Stomach smooth muscle (tissue), 2 donors: ENCODE results near the gene ZBTB44.
"Not testable (repeated sequence)": the region's sequence is repeated elsewhere in the genome, so short reads cannot be mapped to it uniquely, and the experiment has no call there.

Experiments used
- H3K27ac ChIP-seq: one replicate; pipeline ENCODE4 v1.7.0; 2013; ENCODE audit warnings: mild to moderate bottlenecking, low read length, inconsistent platforms
- H3K27me3 ChIP-seq, 2 donors: one replicate each; pipeline ENCODE4 v1.7.0; 2013; ENCODE audit warnings: low read length in 2 of 2; ENCODE audit not compliant: insufficient read depth in 2 of 2, control insufficient read depth in 1 of 2
- H3K36me3 ChIP-seq, 2 donors: one replicate each; pipeline ENCODE4 v1.7.0; 2013; ENCODE audit warnings: low read length in 2 of 2; ENCODE audit not compliant: control insufficient read depth in 2 of 2, insufficient read depth in 2 of 2
- H3K4me1 ChIP-seq: one replicate; pipeline ENCODE4 v1.7.0; 2013; ENCODE audit warnings: low read length; ENCODE audit not compliant: control insufficient read depth, insufficient read depth
- H3K4me3 ChIP-seq, 2 donors: one replicate each; pipeline ENCODE4 v1.7.0; 2013; ENCODE audit warnings: low read length in 2 of 2
- H3K9ac ChIP-seq, 2 donors: one replicate each; pipeline ENCODE4 v1.7.0; 2013; ENCODE audit warnings: low read length in 2 of 2, mild to moderate bottlenecking in 1 of 2
- H3K9me3 ChIP-seq, 2 donors: one replicate each; pipeline ENCODE4 v1.7.0; 2013; ENCODE audit warnings: low read length in 2 of 2; ENCODE audit not compliant: control insufficient read depth in 2 of 2
- donor health status: healthy.
- donor health status: Pancreatic carcinoma.

The ZBTB44 gene

GRCh38 chr11:130249371-130249770, 65.3 kb downstream of the ZBTB44 start:
- H3K36me3 ChIP-seq, result peaks cover 0 to 2% of the 10 kb centered on the region in 2 donors
- no peak overlapping the region for H3K4me3 ChIP-seq
- H3K9ac ChIP-seq, result no peak overlapping the region
- no peaks in the 10 kb centered on the region for H3K4me1 ChIP-seq
- H3K27me3 ChIP-seq, result no peaks in the 10 kb centered on the region
- no peaks in the 10 kb centered on the region for H3K9me3 ChIP-seq
- no peak overlapping the region for H3K27ac ChIP-seq

- Histone ChIP-seq H3K27ac (no peak overlapping the region), H3K9me3 (no peaks in the 10 kb centered on the region), H3K27me3 (no peaks in the 10 kb centered on the region), H3K36me3 (peaks cover 0 to 2% of the 10 kb centered on the region in 2 donors), H3K4me1 (no peaks in the 10 kb centered on the region), H3K4me3 (no peak overlapping the region), H3K9ac (no peak overlapping the region)
These were observed 67.4 kb downstream of the ZBTB44 start for GRCh38 chr11:130247319-130247718.

- H3K36me3 ChIP-seq, result peaks cover 0 to 2% of the 10 kb centered on the region in 2 donors
- H3K27me3 ChIP-seq, result no peaks in the 10 kb centered on the region
- H3K27ac ChIP-seq, result no peak overlapping the region
- H3K9me3 ChIP-seq, result no peaks in the 10 kb centered on the region
- no peak overlapping the region for H3K9ac ChIP-seq
- no peak overlapping the region for H3K4me3 ChIP-seq
- H3K4me1 ChIP-seq, result no peaks in the 10 kb centered on the region
These were observed 68.0 kb downstream of the ZBTB44 start for GRCh38 chr11:130246738-130247137.

GRCh38 chr11:130246270-130246669, 68.4 kb downstream of the ZBTB44 start:
- no peak overlapping the region for H3K27ac ChIP-seq

GRCh38 chr11:130245375-130245774, 69.3 kb downstream of the ZBTB44 start:
- H3K27me3 ChIP-seq, H3K4me1 ChIP-seq, H3K9me3 ChIP-seq, H3K27ac ChIP-seq, H3K4me3 ChIP-seq, H3K9ac ChIP-seq, H3K36me3 ChIP-seq: not testable (repeated sequence)

More at GRCh38 chr11:130246270-130246669, 68.4 kb downstream of the ZBTB44 start:
- H3K4me3 ChIP-seq, result no peak overlapping the region
- H3K9me3 ChIP-seq, result no peaks in the 10 kb centered on the region
- H3K36me3 ChIP-seq, result peaks cover 0 to 2% of the 10 kb centered on the region in 2 donors
- H3K4me1 ChIP-seq, result no peaks in the 10 kb centered on the region
- no peaks in the 10 kb centered on the region for H3K27me3 ChIP-seq
- no peak overlapping the region for H3K9ac ChIP-seq

GRCh38 chr11:130244848-130245247, 69.9 kb downstream of the ZBTB44 start:
- H3K27ac ChIP-seq, result no peak overlapping the region
- no peaks in the 10 kb centered on the region for H3K27me3 ChIP-seq
- H3K36me3 ChIP-seq, result peaks cover 0 to 2% of the 10 kb centered on the region in 2 donors
- H3K9me3 ChIP-seq, result no peaks in the 10 kb centered on the region
- H3K4me3 ChIP-seq, result no peak overlapping the region
- no peak overlapping the region for H3K9ac ChIP-seq
- H3K4me1 ChIP-seq, result no peaks in the 10 kb centered on the region

GRCh38 chr11:130243816-130244215, 70.9 kb downstream of the ZBTB44 start:
- Histone ChIP-seq H3K27ac (no peak overlapping the region), H3K9me3 (no peaks in the 10 kb centered on the region), H3K4me1 (no peaks in the 10 kb centered on the region), H3K4me3 (no peak overlapping the region), H3K36me3 (peaks cover 0 to 6% of the 10 kb centered on the region in 2 donors), H3K9ac (no peak overlapping the region), H3K27me3 (no peaks in the 10 kb centered on the region)

- Histone ChIP-seq H3K9ac (no peak overlapping the region), H3K9me3 (no peaks in the 10 kb centered on the region), H3K27me3 (no peaks in the 10 kb centered on the region), H3K4me1 (no peaks in the 10 kb centered on the region), H3K4me3 (no peak overlapping the region), H3K27ac (no peak overlapping the region), H3K36me3 (peaks cover 1 to 14% of the 10 kb centered on the region in 2 donors)
These were observed 73.0 kb downstream of the ZBTB44 start for GRCh38 chr11:130241713-130242112.

GRCh38 chr11:130237282-130238006, 77.3 kb downstream of the ZBTB44 start:
- Histone ChIP-seq H3K27me3 (no peaks in the 10 kb centered on the region), H3K4me1 (no peaks in the 10 kb centered on the region), H3K36me3 (peaks cover 3 to 21% of the 10 kb centered on the region in 2 donors), H3K9me3 (no peaks in the 10 kb centered on the region), H3K9ac (no peak overlapping the region), H3K27ac (no peak overlapping the region), H3K4me3 (no peak overlapping the region)

GRCh38 chr11:130234315-130234714, 80.4 kb downstream of the ZBTB44 start:
- no peaks in the 10 kb centered on the region for H3K27me3 ChIP-seq
- H3K36me3 ChIP-seq, result peaks cover 3 to 17% of the 10 kb centered on the region in 2 donors
- H3K9me3 ChIP-seq, result no peaks in the 10 kb centered on the region
- no peak overlapping the region for H3K4me3 ChIP-seq
- no peak overlapping the region for H3K9ac ChIP-seq
- H3K27ac ChIP-seq, result no peak overlapping the region
- H3K4me1 ChIP-seq, result no peaks in the 10 kb centered on the region

GRCh38 chr11:130233888-130234287, 80.8 kb downstream of the ZBTB44 start:
- H3K27me3 ChIP-seq, H3K4me3 ChIP-seq, H3K27ac ChIP-seq, H3K9me3 ChIP-seq, H3K4me1 ChIP-seq, H3K9ac ChIP-seq: not testable (repeated sequence)
- peaks cover 3 to 17% of the 10 kb centered on the region in 2 donors for H3K36me3 ChIP-seq
